ENCODE data around the gene PRR3. TPM values are rescaled to one million over a fixed set of nuclear protein-coding genes. Genes with fewer than 3 reads are reported as not detected.

The PRR3 gene
- total RNA-seq, 5 donors from 2014 or later (not counting 1 experiment from before 2014, with no cell fraction given), result 12.8 to 22.1 (median 19.7) TPM

DNA sequence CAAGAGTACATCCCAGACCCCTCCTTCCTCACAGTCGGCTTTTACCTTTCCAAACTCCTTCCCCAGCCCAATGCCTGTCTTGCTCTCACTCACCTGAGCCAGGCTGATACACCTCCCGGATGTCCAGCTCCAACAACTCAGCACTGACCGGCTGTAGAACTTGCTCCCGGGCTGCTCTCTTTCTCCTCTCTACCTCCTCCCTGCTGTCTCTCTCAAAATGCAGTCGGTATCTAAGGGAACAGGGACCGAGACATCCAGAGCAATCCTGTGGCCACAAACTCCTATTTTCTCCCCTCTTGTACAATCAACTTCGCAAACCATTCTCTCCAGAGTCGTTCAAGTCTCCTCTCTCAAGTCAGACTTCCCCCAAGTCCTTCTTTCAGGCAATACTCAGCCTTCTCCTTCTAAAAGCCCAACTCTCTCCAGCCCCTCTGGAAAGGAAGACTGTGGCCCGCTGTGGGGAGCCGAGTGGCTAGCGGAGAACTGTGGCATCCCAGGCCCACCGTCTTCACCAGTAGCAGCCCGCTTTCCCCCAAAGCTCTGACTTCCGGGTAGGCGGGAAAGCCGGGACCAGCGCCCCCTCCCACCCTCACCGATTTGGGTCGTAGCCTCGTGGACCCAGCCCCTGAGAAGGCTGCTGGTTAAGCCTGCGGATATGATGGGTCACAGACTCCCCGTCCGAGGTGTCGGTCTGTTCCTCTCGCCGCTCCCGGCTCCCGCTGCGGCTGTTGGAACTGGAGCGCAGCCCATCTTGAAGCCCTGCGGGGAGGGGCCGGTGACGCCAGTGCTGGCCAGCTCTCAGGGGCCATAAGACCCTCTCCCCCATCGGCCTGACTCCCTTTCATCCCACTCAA lies 1.9 kb upstream of the PRR3 start:
- DNase-seq, result peak in 4 of 35 experiments; percentile 9 to 16 (median 13)
- H3K4me1 ChIP-seq (ENCODE audit: control insufficient read depth in 1 of 2, extremely low read depth in 1 of 2, insufficient read depth in 2 of 2, low read length in 2 of 2), result peaks cover 19 to 28% of the 10 kb centered on the region in 2 experiments
- no peaks in the 10 kb centered on the region for H3K9me3 ChIP-seq
- H3K4me3 Mint-ChIP-seq, result peak overlapping the region; percentile 98 to 100 (median 98)
- no peaks in the 10 kb centered on the region for H3K27me3 Mint-ChIP-seq
- H3K27me3 ChIP-seq (replicated peaks in 1 of 2; ENCODE audit: control insufficient read depth in 2 of 2, extremely low read depth in 1 of 2, insufficient read depth in 2 of 2, low read length in 1 of 2), result no peaks in the 10 kb centered on the region
- no peak for ATAC-seq (replicated peaks in 1 of 4)
- H3K27ac Mint-ChIP-seq, result peak overlapping the region; percentile 99 to 100
- peaks cover 39% of the 10 kb centered on the region for H3K36me3 Mint-ChIP-seq
- peaks cover 19 to 44% of the 10 kb centered on the region in 2 donors for H3K36me3 ChIP-seq (ENCODE audit: control insufficient read depth in 2 of 2, extremely low read depth in 1 of 2, insufficient read depth in 1 of 2, low read length in 1 of 2)
- WGBS (ENCODE audit: insufficient coverage), result 24% methylated on average over 30 of the region's 34 CpGs
- H3K27ac ChIP-seq (ENCODE audit: low read length), result peak overlapping the region; percentile 98
- peak overlapping the region; percentile 95 to 97 for H3K4me3 ChIP-seq (ENCODE audit: control insufficient read depth in 1 of 2, extremely low read depth in 1 of 2, low read length in 1 of 2)
- H3K9me3 Mint-ChIP-seq, result no peaks in the 10 kb centered on the region
- CTCF ChIA-PET, result interaction anchor here in 1 of 2 donors (0.6 to 2.8 kb wide), 5 partner anchors 10 to 176 kb away, joined by 3 to 17 read pairs (median 9); no protein-coding TSS in a partner anchor
- POLR2A ChIA-PET, result interaction anchor here (0.5 to 2.5 kb wide), 9 partner anchors 10 to 173 kb away, joined by 3 to 21 read pairs (median 4); partner anchors contain the start of gene ABCF1 (in 1 of the 2)
- H3K4me1 Mint-ChIP-seq, result peaks cover 47 to 50% (median 50%) of the 10 kb centered on the region in 3 donors

DNA sequence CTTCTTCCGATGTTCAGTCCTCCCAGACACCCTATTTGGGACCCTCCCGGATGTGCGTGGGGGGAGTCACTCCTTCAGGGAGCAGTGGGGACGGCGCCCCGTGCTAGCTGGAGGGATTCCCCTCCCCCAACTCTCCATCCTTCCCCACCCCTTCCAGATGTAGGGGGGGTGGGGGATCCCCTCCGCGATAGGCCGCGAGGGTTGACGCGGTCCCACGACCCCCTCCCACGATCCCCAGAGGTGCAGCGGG lies 1.4 kb upstream of the PRR3 start:
- 0% methylated on average over 2 of the region's 15 CpGs for WGBS (ENCODE audit: insufficient coverage)
- ChIA-PET POLR2A (interaction anchor here (0.6 to 2.5 kb wide), 6 partner anchors 11 to 65 kb away, joined by 3 to 21 read pairs (median 6); partner anchors contain the start of gene ABCF1 (in 1 of the 2)), CTCF (interaction anchor here in 1 of 2 donors (0.6 to 2.5 kb wide), 3 partner anchors 11 to 175 kb away, joined by 3 to 17 read pairs (median 3); no protein-coding TSS in a partner anchor)
- peak overlapping the region; percentile 98 for H3K27ac ChIP-seq (ENCODE audit: low read length)
- Mint-ChIP-seq H3K27me3 (no peaks in the 10 kb centered on the region), H3K27ac (peak overlapping the region; percentile 99 to 100), H3K9me3 (no peaks in the 10 kb centered on the region), H3K4me1 (peaks cover 50 to 51% (median 50%) of the 10 kb centered on the region in 3 donors), H3K4me3 (peak overlapping the region; percentile 98 to 100 (median 98)), H3K36me3 (peaks cover 34% of the 10 kb centered on the region)
- DNase-seq (no peak), ATAC-seq (replicated peaks in 1 of 4) (no peak)
- no peaks in the 10 kb centered on the region for H3K9me3 ChIP-seq
- H3K4me3 ChIP-seq (ENCODE audit: control insufficient read depth in 1 of 2, extremely low read depth in 1 of 2, low read length in 1 of 2), result peak overlapping the region; percentile 95 to 97
- H3K36me3 ChIP-seq (ENCODE audit: control insufficient read depth in 2 of 2, extremely low read depth in 1 of 2, insufficient read depth in 1 of 2, low read length in 1 of 2), result peaks cover 18 to 39% of the 10 kb centered on the region in 2 donors
- no peaks in the 10 kb centered on the region for H3K27me3 ChIP-seq (replicated peaks in 1 of 2; ENCODE audit: control insufficient read depth in 2 of 2, extremely low read depth in 1 of 2, insufficient read depth in 2 of 2, low read length in 1 of 2)
- peaks cover 19 to 28% of the 10 kb centered on the region in 2 experiments for H3K4me1 ChIP-seq (ENCODE audit: control insufficient read depth in 1 of 2, extremely low read depth in 1 of 2, insufficient read depth in 2 of 2, low read length in 2 of 2)

DNA sequence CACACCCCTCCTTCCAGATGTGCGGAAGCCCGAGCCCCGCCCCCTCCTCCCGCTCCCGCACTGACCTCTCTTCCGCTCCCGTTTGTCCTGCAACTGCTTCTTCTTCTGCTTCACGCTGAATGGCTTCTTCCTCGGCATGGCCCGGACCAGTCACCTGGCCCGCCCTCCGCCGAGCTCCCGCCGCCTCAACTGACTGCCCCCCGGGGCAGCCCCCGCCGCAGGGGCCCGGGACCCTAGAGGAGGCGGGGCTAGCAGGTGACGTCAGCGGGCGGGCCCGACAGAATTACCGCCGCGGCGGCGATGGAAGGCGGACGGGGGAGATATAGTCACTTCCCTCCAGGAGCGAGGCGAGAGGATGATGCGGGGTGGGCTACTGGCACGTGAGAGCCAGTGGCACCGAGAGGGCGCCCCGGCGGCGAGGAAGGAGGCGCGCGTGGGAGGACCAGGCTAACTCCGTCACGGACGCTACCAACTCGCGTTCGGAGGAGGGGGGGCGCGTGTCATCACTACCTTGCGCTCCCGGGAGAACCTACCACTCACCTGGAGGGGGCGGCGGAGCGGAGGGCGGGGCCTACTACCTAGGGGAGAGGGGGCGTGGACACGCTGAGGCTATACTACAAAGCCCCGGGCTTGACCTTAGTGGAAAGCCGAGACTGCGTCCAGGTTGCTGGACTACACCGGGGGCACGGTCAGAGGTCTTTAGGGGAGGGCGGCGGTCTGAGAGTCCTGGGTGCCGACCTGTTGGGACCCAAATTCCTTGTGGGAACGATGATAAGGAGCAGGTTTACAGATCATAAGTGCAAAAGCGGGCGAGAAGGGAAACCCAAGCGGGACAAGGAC lies 809 bp upstream of the PRR3 start, which contains the start of gene GNL1:
Gene GNL1, minus strand, starts transcription at position 424 of the 840 bp plus-strand sequence. Its CDS starts 286 bp downstream, at position 138.
- Mint-ChIP-seq H3K4me3 (peak within 1 kb of the TSS; percentile 98 to 100 (median 98)), H3K9me3 (no peaks in the 10 kb centered on the region), H3K27me3 (no peaks in the 10 kb centered on the region), H3K27ac (peak within 1 kb of the TSS; percentile 99 to 100), H3K4me1 (peaks cover 50 to 51% (median 51%) of the 10 kb centered on the region in 3 donors), H3K36me3 (peaks cover 30% of the 10 kb centered on the region)
- peak within 1 kb of the TSS; percentile 98 for H3K27ac ChIP-seq (ENCODE audit: low read length)
- under 1% methylated on average over 54 of the region's 71 CpGs for WGBS (ENCODE audit: insufficient coverage)
- peaks cover 12 to 34% of the 10 kb centered on the region in 2 donors for H3K36me3 ChIP-seq (ENCODE audit: control insufficient read depth in 2 of 2, extremely low read depth in 1 of 2, insufficient read depth in 1 of 2, low read length in 1 of 2)
- peak within 1 kb of the TSS; percentile 95 to 97 for H3K4me3 ChIP-seq (ENCODE audit: control insufficient read depth in 1 of 2, extremely low read depth in 1 of 2, low read length in 1 of 2)
- ChIA-PET POLR2A (interaction anchor here (0.6 to 2.5 kb wide), 8 partner anchors 11 to 66 kb away, joined by 3 to 21 read pairs (median 6); partner anchors contain the start of gene ABCF1 (in 2 of the 2)), CTCF (interaction anchor here in 1 of 2 donors (0.6 to 2.5 kb wide), 6 partner anchors 12 to 175 kb away, joined by 3 to 17 read pairs (median 5); partner anchors contain the start of gene ABCF1)
- no peaks in the 10 kb centered on the region for H3K9me3 ChIP-seq
- ATAC-seq (replicated peaks in 1 of 4), result peak; percentile 87 to 93 (median 92)
- H3K4me1 ChIP-seq (ENCODE audit: control insufficient read depth in 1 of 2, extremely low read depth in 1 of 2, insufficient read depth in 2 of 2, low read length in 2 of 2), result peaks cover 19 to 28% of the 10 kb centered on the region in 2 experiments
- peak; percentile 96 to 99 (median 99) for DNase-seq
- no peaks in the 10 kb centered on the region for H3K27me3 ChIP-seq (replicated peaks in 1 of 2; ENCODE audit: control insufficient read depth in 2 of 2, extremely low read depth in 1 of 2, insufficient read depth in 2 of 2, low read length in 1 of 2)

DNA sequence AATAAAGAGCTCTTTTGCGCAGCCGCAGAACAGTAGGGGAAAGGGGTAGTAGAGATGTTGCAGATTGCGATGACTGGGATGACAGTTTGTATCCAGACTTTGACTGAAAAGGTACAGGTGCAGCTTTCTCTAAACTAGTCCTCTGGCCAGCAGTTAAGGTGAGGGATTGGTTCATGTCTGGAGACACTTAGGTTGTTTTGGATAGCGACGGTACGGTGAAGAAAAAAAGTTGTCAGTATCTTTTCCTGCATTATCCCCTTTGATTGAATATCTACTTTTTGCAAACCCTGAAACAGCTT lies 537 bp downstream of the PRR3 start:
- peaks cover 25% of the 10 kb centered on the region for H3K36me3 Mint-ChIP-seq

DNA sequence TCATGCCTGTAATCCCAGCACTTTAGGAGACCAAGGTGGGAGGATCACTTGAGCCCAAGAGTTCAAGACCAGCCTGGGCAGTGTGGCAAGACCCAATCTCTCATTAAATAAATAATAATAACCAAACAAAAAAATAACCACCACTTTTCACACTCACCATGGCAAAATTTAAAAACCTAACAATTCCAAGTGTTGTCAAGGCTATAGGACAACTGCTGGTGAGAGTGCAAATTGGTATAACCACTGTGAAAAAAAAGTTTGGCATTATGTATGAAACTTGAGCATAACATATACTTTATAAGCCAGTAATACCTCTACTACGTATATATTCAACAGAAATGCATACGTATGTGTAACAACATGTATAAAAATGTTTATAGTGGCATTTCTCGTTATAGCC lies 3.8 kb downstream of the PRR3 start:
- Histone ChIP-seq H3K27ac (ENCODE audit: low read length) (no peak overlapping the region), H3K27me3 (replicated peaks in 1 of 2; ENCODE audit: control insufficient read depth in 2 of 2, extremely low read depth in 1 of 2, insufficient read depth in 2 of 2, low read length in 1 of 2) (no peaks in the 10 kb centered on the region), H3K9me3 (no peaks in the 10 kb centered on the region), H3K4me1 (ENCODE audit: control insufficient read depth in 1 of 2, extremely low read depth in 1 of 2, insufficient read depth in 2 of 2, low read length in 2 of 2) (peaks cover 13 to 14% of the 10 kb centered on the region in 2 experiments), H3K36me3 (ENCODE audit: control insufficient read depth in 2 of 2, extremely low read depth in 1 of 2, insufficient read depth in 1 of 2, low read length in 1 of 2) (peaks cover 0 to 16% of the 10 kb centered on the region in 2 donors), H3K4me3 (ENCODE audit: control insufficient read depth in 1 of 2, extremely low read depth in 1 of 2, low read length in 1 of 2) (no peak overlapping the region)
- ChIA-PET CTCF (no interaction called here), POLR2A (no interaction called here)
- no peaks in the 10 kb centered on the region for H3K9me3 Mint-ChIP-seq
- WGBS (ENCODE audit: insufficient coverage), result no CpG with 5 or more reads among the region's 3 CpGs
- DNase-seq, result no peak
- peak overlapping the region in 1 of 2 donors; percentile 48 for H3K27ac Mint-ChIP-seq
- peaks cover 16% of the 10 kb centered on the region for H3K36me3 Mint-ChIP-seq
- peaks cover 29 to 41% (median 31%) of the 10 kb centered on the region in 3 donors for H3K4me1 Mint-ChIP-seq
- no peaks in the 10 kb centered on the region for H3K27me3 Mint-ChIP-seq
- H3K4me3 Mint-ChIP-seq, result no peak overlapping the region
- ATAC-seq (replicated peaks in 1 of 4), result no peak

More for the DNA sequence above, 537 bp downstream of the PRR3 start:
- Histone ChIP-seq H3K27ac (ENCODE audit: low read length) (peak overlapping the region; percentile 98), H3K9me3 (no peaks in the 10 kb centered on the region), H3K4me1 (ENCODE audit: control insufficient read depth in 1 of 2, extremely low read depth in 1 of 2, insufficient read depth in 2 of 2, low read length in 2 of 2) (peaks cover 19 to 28% of the 10 kb centered on the region in 2 experiments), H3K27me3 (replicated peaks in 1 of 2; ENCODE audit: control insufficient read depth in 2 of 2, extremely low read depth in 1 of 2, insufficient read depth in 2 of 2, low read length in 1 of 2) (no peaks in the 10 kb centered on the region), H3K4me3 (ENCODE audit: control insufficient read depth in 1 of 2, extremely low read depth in 1 of 2, low read length in 1 of 2) (peak overlapping the region; percentile 95 to 97), H3K36me3 (ENCODE audit: control insufficient read depth in 2 of 2, extremely low read depth in 1 of 2, insufficient read depth in 1 of 2, low read length in 1 of 2) (peaks cover 11 to 33% of the 10 kb centered on the region in 2 donors)
- ChIA-PET CTCF (interaction anchor here in 1 of 2 donors (0.7 to 2.5 kb wide), 8 partner anchors 9 to 173 kb away, joined by 3 to 17 read pairs (median 4); partner anchors contain the start of gene ABCF1), POLR2A (interaction anchor here (0.5 to 2.5 kb wide), 7 partner anchors 13 to 231 kb away, joined by 3 to 21 read pairs (median 6); partner anchors contain the start of genes ABCF1 (in 2 of the 2) and TRIM39 (in 1 of the 2))
- Mint-ChIP-seq H3K4me1 (peaks cover 41 to 54% (median 47%) of the 10 kb centered on the region in 3 donors), H3K4me3 (peak overlapping the region; percentile 98 to 100 (median 98)), H3K27me3 (no peaks in the 10 kb centered on the region), H3K9me3 (no peaks in the 10 kb centered on the region), H3K27ac (peak overlapping the region; percentile 99 to 100)
- DNase-seq (peak in 11 of 35 experiments; percentile 25 to 70 (median 46)), ATAC-seq (replicated peaks in 1 of 4) (no peak)
- 0% methylated on average over 3 of the region's 6 CpGs for WGBS (ENCODE audit: insufficient coverage)
